Measurements from ENCODE around the gene NXPE3. TPM values are rescaled to one million over a fixed set of nuclear protein-coding genes. Genes with fewer than 3 reads are reported as not detected.

Gene NXPE3
- total and polyA plus RNA-seq, 2 experiments from 2014 or later, result 4.9 to 7.3 TPM

DNA sequence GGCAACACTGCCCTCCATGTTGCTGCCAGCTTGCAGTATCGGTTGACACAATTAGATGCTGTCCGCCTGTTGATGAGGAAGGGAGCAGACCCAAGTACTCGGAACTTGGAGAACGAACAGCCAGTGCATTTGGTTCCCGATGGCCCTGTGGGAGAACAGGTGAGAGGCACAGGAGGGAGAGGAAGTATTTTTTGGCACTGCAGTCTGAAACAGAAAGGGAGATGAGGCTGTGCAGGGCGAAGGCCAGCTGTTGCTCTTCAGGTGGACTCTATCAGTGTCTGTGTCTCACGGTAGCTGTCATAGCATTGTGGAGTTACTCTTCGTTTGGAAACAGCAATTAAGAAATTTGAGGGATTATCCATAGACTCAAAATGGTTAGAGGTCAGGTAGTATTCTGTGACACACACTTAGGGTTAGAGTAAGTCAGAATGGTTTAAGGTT lies 78.3 kb downstream of the NXPE3 start:
- Histone ChIP-seq H3K9me3 (ENCODE audit: low read depth) (no peaks in the 10 kb centered on the region), H3K36me3 (peaks cover 91% of the 10 kb centered on the region), H3K27ac (peak overlapping the region; percentile 62), H3K4me1 (ENCODE audit: low read depth) (no peaks in the 10 kb centered on the region), H3K4me3 (no peak overlapping the region), H3K27me3 (no peaks in the 10 kb centered on the region)
- peak in 1 of 2 donors; percentile 9 for DNase-seq (ENCODE audit: low read depth in 1 of 2, low spot score in 1 of 2)
- no peak for TF ChIP-seq CTCF (IDR thresholded peaks at IDR 0.05; ENCODE audit: low read depth, low read length)

- H3K4me3 ChIP-seq, result no peak overlapping the region
- H3K27me3 ChIP-seq, result no peaks in the 10 kb centered on the region
- no peak for TF ChIP-seq CTCF (IDR thresholded peaks at IDR 0.05; ENCODE audit: low read depth, low read length)
- peak overlapping the region; percentile 62 for H3K27ac ChIP-seq
- no peaks in the 10 kb centered on the region for H3K9me3 ChIP-seq (ENCODE audit: low read depth)
- peak in 1 of 2 donors; percentile 15 for DNase-seq (ENCODE audit: low read depth in 1 of 2, low spot score in 1 of 2)
- H3K36me3 ChIP-seq, result peaks cover 78% of the 10 kb centered on the region
- H3K4me1 ChIP-seq (ENCODE audit: low read depth), result no peaks in the 10 kb centered on the region
Observed at GRCh38 chr3:101858464-101859030, 79.5 kb downstream of the NXPE3 start.

GRCh38 chr3:101859882-101860448 lies 81.0 kb downstream of the NXPE3 start:
- Histone ChIP-seq H3K9me3 (ENCODE audit: low read depth) (no peaks in the 10 kb centered on the region), H3K4me1 (ENCODE audit: low read depth) (peaks cover 5% of the 10 kb centered on the region), H3K27ac (peak overlapping the region; percentile 32), H3K27me3 (no peaks in the 10 kb centered on the region), H3K36me3 (peaks cover 64% of the 10 kb centered on the region), H3K4me3 (no peak overlapping the region)
- peak in 1 of 2 donors; percentile 6 for DNase-seq (ENCODE audit: low read depth in 1 of 2, low spot score in 1 of 2)
- TF ChIP-seq CTCF (IDR thresholded peaks at IDR 0.05; ENCODE audit: low read depth, low read length), result no peak

- H3K4me3 ChIP-seq, result no peak overlapping the region
Observed at GRCh38 chr3:101861212-101861788, 82.3 kb downstream of the NXPE3 start.

DNA sequence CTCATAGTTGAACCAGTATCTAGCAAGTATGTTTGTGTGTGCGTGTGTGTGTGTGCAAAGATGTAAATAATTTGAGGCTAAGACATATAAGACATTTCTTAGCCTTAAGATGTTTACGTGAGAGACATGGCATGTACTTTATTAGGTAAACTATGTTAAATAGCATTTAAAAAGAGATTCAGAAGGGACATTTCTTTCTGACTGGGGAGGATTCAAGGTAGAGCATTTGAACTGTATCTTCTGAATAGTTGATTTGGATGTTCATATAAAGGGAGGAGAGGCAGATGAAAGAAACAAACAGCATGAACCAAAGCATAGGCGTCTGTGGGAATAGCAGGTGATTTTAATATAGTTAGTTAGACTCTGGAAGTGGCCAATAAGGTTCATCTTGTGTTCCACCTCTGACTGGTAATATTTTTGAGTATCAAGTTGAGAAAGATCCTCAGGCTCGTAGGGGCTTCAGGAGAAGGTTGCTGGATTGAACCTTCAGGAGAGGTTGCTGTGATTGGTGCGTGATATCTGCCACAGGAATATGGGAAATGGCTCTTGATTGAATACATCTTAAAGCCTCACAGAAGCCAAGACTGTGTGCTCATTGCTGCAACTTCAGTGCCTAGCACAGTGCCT lies 82.9 kb downstream of the NXPE3 start:
- peak in 1 of 2 donors; percentile 34 for DNase-seq (ENCODE audit: low read depth in 1 of 2, low spot score in 1 of 2)
- Histone ChIP-seq H3K36me3 (peaks cover 45% of the 10 kb centered on the region), H3K4me1 (ENCODE audit: low read depth) (peaks cover 20% of the 10 kb centered on the region), H3K9me3 (ENCODE audit: low read depth) (no peaks in the 10 kb centered on the region), H3K27ac (peak overlapping the region; percentile 69), H3K27me3 (no peaks in the 10 kb centered on the region), H3K4me3 (no peak overlapping the region)
- TF ChIP-seq CTCF (IDR thresholded peaks at IDR 0.05; ENCODE audit: low read depth, low read length), result no peak

More at GRCh38 chr3:101861212-101861788, 82.3 kb downstream of the NXPE3 start:
- Histone ChIP-seq H3K27ac (peak overlapping the region; percentile 69), H3K27me3 (no peaks in the 10 kb centered on the region), H3K9me3 (ENCODE audit: low read depth) (no peaks in the 10 kb centered on the region), H3K36me3 (peaks cover 51% of the 10 kb centered on the region), H3K4me1 (ENCODE audit: low read depth) (peaks cover 15% of the 10 kb centered on the region)
- TF ChIP-seq CTCF (IDR thresholded peaks at IDR 0.05; ENCODE audit: low read depth, low read length), result no peak
- no peak for DNase-seq (ENCODE audit: low read depth in 1 of 2, low spot score in 1 of 2)

Data from cardiac muscle cell (in vitro differentiated cells and primary cell).